WTC11 (cell line): ENCODE results near the gene SORCS2.

ENCODE experiments used
- ATF6 ChIP-seq: sonication (generic); formaldehyde crosslinking; IDR thresholded peaks from 2 replicates; pipeline ENCODE4 v1.8.1; 2023; ENCODE audit warnings: mild to moderate bottlenecking, missing genetic modification reagents
- ETV6 ChIP-seq: sonication (generic); formaldehyde crosslinking; IDR thresholded peaks from 2 replicates; pipeline ENCODE4 v1.8.1; 2022; ENCODE audit warnings: mild to moderate bottlenecking, missing genetic modification reagents
- JUN ChIP-seq: sonication (generic); formaldehyde crosslinking; IDR thresholded peaks from 2 replicates; pipeline ENCODE4 v1.8.0; 2023; ENCODE audit warnings: mild to moderate bottlenecking, missing genetic modification reagents
- TF ChIP-seq, protein P1 (sequence below): fragments of 200-600 bp; IDR thresholded peaks from 2 replicates; pipeline ENCODE4 v1.8.0; 2022; ENCODE audit warnings: antibody characterized with exemption

DNA sequence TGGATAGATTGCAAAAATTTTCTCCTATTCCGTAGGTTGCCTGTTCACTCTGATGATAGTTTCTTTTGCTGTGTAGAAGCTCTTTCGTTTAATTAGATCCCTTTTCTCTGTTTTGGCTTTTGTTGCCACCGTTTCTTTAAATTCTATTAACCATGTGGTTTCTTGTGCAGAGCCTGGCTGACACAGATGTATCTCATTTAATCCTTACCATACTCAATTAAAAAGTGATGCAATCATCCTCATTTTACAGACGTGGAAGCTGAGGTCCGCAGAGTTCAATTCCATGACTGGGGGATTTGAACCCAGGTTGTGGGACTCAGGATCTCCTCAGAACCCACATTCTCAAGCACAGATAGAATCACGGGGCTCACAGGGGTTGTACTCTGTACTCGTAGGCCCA is 66.7 kb downstream of the SORCS2 start:
- TF ChIP-seq ETV6 (no peak), ATF6 (CRISPR knock-in tag) (no peak), JUN (CRISPR knock-in tag) (no peak)
- TF ChIP-seq, protein P1, sequence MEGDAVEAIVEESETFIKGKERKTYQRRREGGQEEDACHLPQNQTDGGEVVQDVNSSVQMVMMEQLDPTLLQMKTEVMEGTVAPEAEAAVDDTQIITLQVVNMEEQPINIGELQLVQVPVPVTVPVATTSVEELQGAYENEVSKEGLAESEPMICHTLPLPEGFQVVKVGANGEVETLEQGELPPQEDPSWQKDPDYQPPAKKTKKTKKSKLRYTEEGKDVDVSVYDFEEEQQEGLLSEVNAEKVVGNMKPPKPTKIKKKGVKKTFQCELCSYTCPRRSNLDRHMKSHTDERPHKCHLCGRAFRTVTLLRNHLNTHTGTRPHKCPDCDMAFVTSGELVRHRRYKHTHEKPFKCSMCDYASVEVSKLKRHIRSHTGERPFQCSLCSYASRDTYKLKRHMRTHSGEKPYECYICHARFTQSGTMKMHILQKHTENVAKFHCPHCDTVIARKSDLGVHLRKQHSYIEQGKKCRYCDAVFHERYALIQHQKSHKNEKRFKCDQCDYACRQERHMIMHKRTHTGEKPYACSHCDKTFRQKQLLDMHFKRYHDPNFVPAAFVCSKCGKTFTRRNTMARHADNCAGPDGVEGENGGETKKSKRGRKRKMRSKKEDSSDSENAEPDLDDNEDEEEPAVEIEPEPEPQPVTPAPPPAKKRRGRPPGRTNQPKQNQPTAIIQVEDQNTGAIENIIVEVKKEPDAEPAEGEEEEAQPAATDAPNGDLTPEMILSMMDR, result no peak
